ENCODE measurements around the gene EIF1.
A peak's percentile ranks its signal among the peaks of the same experiment; 100 is the strongest.

Gene EIF1

GRCh38 chr17:41738077-41738800 is 49.6 kb downstream of the EIF1 start:
- peak; percentile 89 for DNase-seq

- DNase-seq, result no peak
These were observed 50.1 kb downstream of the EIF1 start for GRCh38 chr17:41738801-41739112.

GRCh38 chr17:41739661-41740352 is 51.1 kb downstream of the EIF1 start:
- DNase-seq, result no peak

- no peak for DNase-seq
These were observed 51.8 kb downstream of the EIF1 start for GRCh38 chr17:41740506-41740905.

GRCh38 chr17:41741709-41742108 is 53.0 kb downstream of the EIF1 start:
- DNase-seq, result no peak
